ENCODE measurements around the gene SLC45A1.

- TF ChIP-seq CBX5 (IDR thresholded peaks at IDR 0.05; ENCODE audit: borderline replicate concordance, low read depth) (no peak), ZNF609 (CRISPR knock-in tag; IDR thresholded peaks at IDR 0.05; ENCODE audit: borderline replicate concordance) (no peak), SIN3B (IDR thresholded peaks at IDR 0.05; ENCODE audit: low read depth) (no peak), PTBP1 (IDR thresholded peaks at IDR 0.05; ENCODE audit: low read depth, low read length) (no peak), STAT6 (CRISPR knock-in tag; IDR thresholded peaks at IDR 0.05) (no peak), THRA (IDR thresholded peaks at IDR 0.05) (no peak)
Measured at GRCh38 chr1:8281843-8282509, 35.9 kb upstream of the SLC45A1 start.

Data from K562 (cell line).